Esophagus squamous epithelium (tissue), 4 donors: ENCODE results near the gene NDUFS2.

Experiments
- POLR2A ChIP-seq, 4 donors: fragments of 450-650 bp; IDR thresholded peaks; one replicate each; pipeline ENCODE4 v1.6.1; 2017; ENCODE audit warnings: antibody characterized with exemption in 4 of 4, mild to moderate bottlenecking in 4 of 4, moderate library complexity in 3 of 4
- TF ChIP-seq, protein P1 (sequence below), 6 experiments: fragments of 450-650 bp in 4 of 6; fragments of 200-600 bp in 2 of 6; sonication (generic) in 2 of 6; IDR thresholded peaks; one replicate each; pipeline ENCODE4 v1.5.1; 2016 to 2019; ENCODE audit warnings: antibody characterized with exemption in 6 of 6, mild to moderate bottlenecking in 4 of 6, moderate library complexity in 4 of 6

GRCh38 chr1:161192476-161193465 is 9.4 kb upstream of the NDUFS2 start:
- TF ChIP-seq, protein P1, sequence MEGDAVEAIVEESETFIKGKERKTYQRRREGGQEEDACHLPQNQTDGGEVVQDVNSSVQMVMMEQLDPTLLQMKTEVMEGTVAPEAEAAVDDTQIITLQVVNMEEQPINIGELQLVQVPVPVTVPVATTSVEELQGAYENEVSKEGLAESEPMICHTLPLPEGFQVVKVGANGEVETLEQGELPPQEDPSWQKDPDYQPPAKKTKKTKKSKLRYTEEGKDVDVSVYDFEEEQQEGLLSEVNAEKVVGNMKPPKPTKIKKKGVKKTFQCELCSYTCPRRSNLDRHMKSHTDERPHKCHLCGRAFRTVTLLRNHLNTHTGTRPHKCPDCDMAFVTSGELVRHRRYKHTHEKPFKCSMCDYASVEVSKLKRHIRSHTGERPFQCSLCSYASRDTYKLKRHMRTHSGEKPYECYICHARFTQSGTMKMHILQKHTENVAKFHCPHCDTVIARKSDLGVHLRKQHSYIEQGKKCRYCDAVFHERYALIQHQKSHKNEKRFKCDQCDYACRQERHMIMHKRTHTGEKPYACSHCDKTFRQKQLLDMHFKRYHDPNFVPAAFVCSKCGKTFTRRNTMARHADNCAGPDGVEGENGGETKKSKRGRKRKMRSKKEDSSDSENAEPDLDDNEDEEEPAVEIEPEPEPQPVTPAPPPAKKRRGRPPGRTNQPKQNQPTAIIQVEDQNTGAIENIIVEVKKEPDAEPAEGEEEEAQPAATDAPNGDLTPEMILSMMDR (IDR thresholded peaks at IDR 0.05), result peak; percentile 75 to 91 (median 85)
- no peak for TF ChIP-seq POLR2A (IDR thresholded peaks at IDR 0.05)
